SU-DHL-6 (cell line): ENCODE results near the gene RFTN1.

Experiments
- H2AFZ ChIP-seq: fragments of 200-600 bp; sonication (generic); 2 replicates; pipeline ENCODE4 v1.6.1; 2014; ENCODE audit warnings: low read depth, mild to moderate bottlenecking, moderate library complexity, mixed read lengths, antibody characterized with exemption, low read length; ENCODE audit not compliant: severe bottlenecking
- H3F3A ChIP-seq: fragments of 200-600 bp; shearing (Covaris generic); 2 replicates; pipeline ENCODE4 v1.6.0; 2016; ENCODE audit warnings: antibody characterized with exemption, mild to moderate bottlenecking; ENCODE audit not compliant: insufficient read depth
- H3K27ac ChIP-seq: fragments of 200-600 bp; sonication (generic); 2 replicates; pipeline ENCODE4 v1.5.1; 2016; ENCODE audit warnings: low read depth, mild to moderate bottlenecking, low read length, moderate library complexity, mixed read lengths
- H3K27me3 ChIP-seq: fragments of 200-600 bp; sonication (generic), shearing (Covaris generic); 2 replicates; pipeline ENCODE4 v1.6.0; 2014; ENCODE audit warnings: mild to moderate bottlenecking, low read length
- H3K36me3 ChIP-seq: fragments of 200-600 bp; sonication (generic); 2 replicates; pipeline ENCODE4 v1.6.1; 2014; ENCODE audit warnings: mild to moderate bottlenecking, low read length, mixed read lengths
- H3K4me2 ChIP-seq: fragments of 300-600, 200-600 bp; shearing (Covaris generic), sonication (generic); 2 replicates; pipeline ENCODE4 v1.6.0; 2014; ENCODE audit warnings: low read length, low read depth, mild to moderate bottlenecking; ENCODE audit not compliant: poor library complexity, severe bottlenecking
- H3K4me3 ChIP-seq: fragments of 200-600 bp; sonication (generic); 2 replicates; pipeline ENCODE4 v1.5.1; 2014; ENCODE audit warnings: antibody characterized with exemption, low read length, mild to moderate bottlenecking, mixed read lengths; ENCODE audit not compliant: insufficient read depth, poor library complexity, severe bottlenecking
- H3K79me2 ChIP-seq: fragments of 200-600 bp; sonication (generic); 2 replicates; pipeline ENCODE4 v1.6.1; 2014; ENCODE audit warnings: mild to moderate bottlenecking, low read length, moderate library complexity; ENCODE audit not compliant: insufficient read depth
- H3K9ac ChIP-seq: fragments of 200-600 bp; sonication (generic); 2 replicates; pipeline ENCODE4 v1.7.0; 2014; ENCODE audit warnings: mild to moderate bottlenecking, low read length
- H3K9me2 ChIP-seq: fragments of 200-600 bp; sonication (generic); replicated peaks from 2 replicates; pipeline ENCODE4 v1.6.1; 2014; ENCODE audit warnings: low read length; ENCODE audit not compliant: insufficient read depth
- H3K9me3 ChIP-seq: fragments of 200-600 bp; sonication (generic); 2 replicates; pipeline ENCODE4 v1.6.1; 2014; ENCODE audit warnings: low read length, mixed read lengths; ENCODE audit not compliant: insufficient read depth
- H4K20me1 ChIP-seq: fragments of 200-600 bp; sonication (generic); 2 replicates; pipeline ENCODE4 v1.6.1; 2014; ENCODE audit warnings: low read depth, mild to moderate bottlenecking, antibody characterized with exemption, low read length, moderate library complexity, mixed read lengths
- EZH2phosphoT487 ChIP-seq: fragments of 200-600 bp; sonication (generic), shearing (Covaris generic); conservative IDR thresholded peaks from 2 replicates; pipeline ENCODE4 v1.6.1; 2018; ENCODE audit warnings: mild to moderate bottlenecking, antibody characterized with exemption, low read length, moderate library complexity, mixed read lengths
- TF ChIP-seq, protein P1 (sequence below): fragments of 200-600 bp; sonication (generic); IDR thresholded peaks from one replicate; pipeline ENCODE4 v1.5.1; 2017; ENCODE audit warnings: antibody characterized with exemption, mild to moderate bottlenecking, low read length, moderate library complexity; ENCODE audit not compliant: insufficient read depth, poor library complexity, severe bottlenecking

RFTN1 gene

DNA sequence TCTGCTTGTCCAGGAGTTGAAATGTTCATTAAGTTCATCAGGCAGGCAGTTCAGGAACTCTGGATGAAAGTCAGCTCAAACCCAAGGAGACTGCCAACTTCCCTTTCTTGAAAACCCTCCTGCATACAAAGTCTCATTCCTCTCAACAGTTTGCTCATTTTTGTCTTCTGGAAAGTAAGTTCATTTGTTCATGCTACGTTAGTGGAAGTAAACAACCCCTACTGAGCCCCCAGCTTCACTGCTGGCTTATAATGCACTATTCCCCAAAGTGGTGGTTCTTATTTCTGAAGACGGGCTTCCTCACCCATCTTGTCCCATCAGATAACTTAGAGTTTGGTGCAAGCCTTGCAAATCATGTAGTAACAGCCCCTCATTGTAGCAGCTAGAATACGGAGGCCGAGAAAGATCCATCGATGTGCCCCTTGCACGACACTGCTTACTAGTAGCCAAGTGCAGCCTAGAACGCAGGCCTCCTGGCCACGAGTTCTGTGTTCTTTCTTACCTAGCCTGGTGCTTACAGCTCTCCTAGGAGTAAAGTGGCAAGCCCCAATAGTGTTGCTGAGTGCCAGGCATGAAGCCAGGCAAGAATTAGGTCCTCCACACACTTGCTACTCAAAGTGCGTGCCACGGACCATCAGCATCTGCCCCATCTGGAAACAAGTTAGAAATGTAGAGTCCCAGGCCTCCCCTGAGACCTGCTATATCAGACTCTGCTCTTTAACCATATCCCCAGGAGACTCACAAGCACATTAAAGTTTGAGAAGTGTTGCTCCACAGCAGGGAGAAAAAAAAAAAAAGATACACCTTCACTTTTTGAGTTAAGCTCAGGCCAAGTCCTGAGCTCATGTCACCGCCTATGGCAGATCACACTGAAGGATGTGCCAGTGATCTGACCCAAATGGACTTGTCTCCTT lies 82.5 kb downstream of the RFTN1 start:
- H3K27me3 ChIP-seq = no peaks in the 10 kb centered on the region
- H3K9me2 ChIP-seq = no peaks in the 10 kb centered on the region
- peak overlapping the region; percentile 64 for H3K9ac ChIP-seq
- peak overlapping the region; percentile 18 for H3K4me3 ChIP-seq
- peaks cover 54% of the 10 kb centered on the region for H3K36me3 ChIP-seq
- no peaks in the 10 kb centered on the region for H3K9me3 ChIP-seq
- H2AFZ ChIP-seq = no peak overlapping the region
- H3K27ac ChIP-seq = peak overlapping the region; percentile 100
- H3K79me2 ChIP-seq = peaks cover 75% of the 10 kb centered on the region
- H4K20me1 ChIP-seq = no peaks in the 10 kb centered on the region
- H3F3A ChIP-seq = peaks cover 58% of the 10 kb centered on the region
- TF ChIP-seq, protein P1, sequence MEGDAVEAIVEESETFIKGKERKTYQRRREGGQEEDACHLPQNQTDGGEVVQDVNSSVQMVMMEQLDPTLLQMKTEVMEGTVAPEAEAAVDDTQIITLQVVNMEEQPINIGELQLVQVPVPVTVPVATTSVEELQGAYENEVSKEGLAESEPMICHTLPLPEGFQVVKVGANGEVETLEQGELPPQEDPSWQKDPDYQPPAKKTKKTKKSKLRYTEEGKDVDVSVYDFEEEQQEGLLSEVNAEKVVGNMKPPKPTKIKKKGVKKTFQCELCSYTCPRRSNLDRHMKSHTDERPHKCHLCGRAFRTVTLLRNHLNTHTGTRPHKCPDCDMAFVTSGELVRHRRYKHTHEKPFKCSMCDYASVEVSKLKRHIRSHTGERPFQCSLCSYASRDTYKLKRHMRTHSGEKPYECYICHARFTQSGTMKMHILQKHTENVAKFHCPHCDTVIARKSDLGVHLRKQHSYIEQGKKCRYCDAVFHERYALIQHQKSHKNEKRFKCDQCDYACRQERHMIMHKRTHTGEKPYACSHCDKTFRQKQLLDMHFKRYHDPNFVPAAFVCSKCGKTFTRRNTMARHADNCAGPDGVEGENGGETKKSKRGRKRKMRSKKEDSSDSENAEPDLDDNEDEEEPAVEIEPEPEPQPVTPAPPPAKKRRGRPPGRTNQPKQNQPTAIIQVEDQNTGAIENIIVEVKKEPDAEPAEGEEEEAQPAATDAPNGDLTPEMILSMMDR = no peak
- H3K4me2 ChIP-seq = peak overlapping the region; percentile 98

DNA sequence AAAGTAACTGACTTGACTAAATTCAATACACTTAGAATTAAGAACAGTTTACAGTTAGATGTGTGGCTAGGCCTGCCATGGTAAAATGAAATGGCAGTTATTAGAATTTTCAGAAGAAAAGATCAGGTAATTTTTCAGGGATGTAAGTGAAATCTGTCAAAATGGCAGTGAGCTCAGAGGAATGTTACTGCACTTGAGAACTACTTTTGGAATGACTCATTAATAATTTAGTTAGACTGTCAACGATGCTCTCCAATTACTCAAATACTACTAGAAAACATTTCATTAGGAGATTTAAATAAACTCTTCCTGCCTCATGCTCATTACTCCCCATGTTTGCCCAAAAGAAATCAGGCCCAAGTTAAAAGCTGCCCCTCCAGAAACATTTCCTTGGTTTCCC lies 84.4 kb downstream of the RFTN1 start:
- no peak overlapping the region for H3K9ac ChIP-seq
- H3K27me3 ChIP-seq = no peaks in the 10 kb centered on the region
- H3F3A ChIP-seq = peaks cover 53% of the 10 kb centered on the region
- peak overlapping the region; percentile 100 for H3K27ac ChIP-seq
- TF ChIP-seq, protein P1 = no peak
- TF ChIP-seq EZH2phosphoT487 = no peak
- peaks cover 60% of the 10 kb centered on the region for H3K36me3 ChIP-seq
- H4K20me1 ChIP-seq = no peaks in the 10 kb centered on the region
- no peaks in the 10 kb centered on the region for H3K9me2 ChIP-seq
- H2AFZ ChIP-seq = no peak overlapping the region
- H3K4me3 ChIP-seq = no peak overlapping the region
- H3K4me2 ChIP-seq = peak overlapping the region; percentile 98
- H3K79me2 ChIP-seq = peaks cover 81% of the 10 kb centered on the region
- H3K9me3 ChIP-seq = no peaks in the 10 kb centered on the region

DNA sequence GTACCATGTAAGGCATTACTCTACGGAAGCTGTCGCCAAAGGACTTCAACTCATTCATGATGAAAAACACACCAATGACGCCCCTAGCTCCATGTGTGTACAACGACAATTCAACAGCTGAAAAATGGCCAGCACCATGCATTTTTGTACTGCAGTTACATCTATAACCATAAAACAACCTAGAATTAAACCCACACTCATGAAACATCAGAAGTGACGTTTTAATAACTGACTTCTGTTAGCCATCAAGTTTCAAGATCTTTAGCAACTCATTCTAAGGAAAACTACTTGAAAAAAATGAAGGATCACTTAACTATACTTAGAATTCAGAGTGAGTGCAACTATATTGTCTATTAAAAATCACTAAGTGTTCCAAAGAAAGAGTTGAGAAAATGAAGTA lies 84.9 kb downstream of the RFTN1 start:
- peak overlapping the region; percentile 100 for H3K27ac ChIP-seq
- no peak overlapping the region for H3K9ac ChIP-seq
- no peaks in the 10 kb centered on the region for H4K20me1 ChIP-seq
- H3K79me2 ChIP-seq = peaks cover 86% of the 10 kb centered on the region
- peaks cover 53% of the 10 kb centered on the region for H3F3A ChIP-seq
- TF ChIP-seq EZH2phosphoT487 = no peak
- TF ChIP-seq, protein P1 = no peak
- H3K4me2 ChIP-seq = no peak overlapping the region
- no peaks in the 10 kb centered on the region for H3K27me3 ChIP-seq
- H3K36me3 ChIP-seq = peaks cover 60% of the 10 kb centered on the region
- H3K9me2 ChIP-seq = no peaks in the 10 kb centered on the region
- H3K4me3 ChIP-seq = no peak overlapping the region
- no peaks in the 10 kb centered on the region for H3K9me3 ChIP-seq
- H2AFZ ChIP-seq = no peak overlapping the region
